Measurements from ENCODE around the gene GUCY1B1. TPM values are rescaled to one million over a fixed set of nuclear protein-coding genes. Genes with fewer than 3 reads are reported as not detected.

Gene GUCY1B1
- 17.3 TPM for polyA plus RNA-seq (ENCODE audit: insufficient read length)

DNA sequence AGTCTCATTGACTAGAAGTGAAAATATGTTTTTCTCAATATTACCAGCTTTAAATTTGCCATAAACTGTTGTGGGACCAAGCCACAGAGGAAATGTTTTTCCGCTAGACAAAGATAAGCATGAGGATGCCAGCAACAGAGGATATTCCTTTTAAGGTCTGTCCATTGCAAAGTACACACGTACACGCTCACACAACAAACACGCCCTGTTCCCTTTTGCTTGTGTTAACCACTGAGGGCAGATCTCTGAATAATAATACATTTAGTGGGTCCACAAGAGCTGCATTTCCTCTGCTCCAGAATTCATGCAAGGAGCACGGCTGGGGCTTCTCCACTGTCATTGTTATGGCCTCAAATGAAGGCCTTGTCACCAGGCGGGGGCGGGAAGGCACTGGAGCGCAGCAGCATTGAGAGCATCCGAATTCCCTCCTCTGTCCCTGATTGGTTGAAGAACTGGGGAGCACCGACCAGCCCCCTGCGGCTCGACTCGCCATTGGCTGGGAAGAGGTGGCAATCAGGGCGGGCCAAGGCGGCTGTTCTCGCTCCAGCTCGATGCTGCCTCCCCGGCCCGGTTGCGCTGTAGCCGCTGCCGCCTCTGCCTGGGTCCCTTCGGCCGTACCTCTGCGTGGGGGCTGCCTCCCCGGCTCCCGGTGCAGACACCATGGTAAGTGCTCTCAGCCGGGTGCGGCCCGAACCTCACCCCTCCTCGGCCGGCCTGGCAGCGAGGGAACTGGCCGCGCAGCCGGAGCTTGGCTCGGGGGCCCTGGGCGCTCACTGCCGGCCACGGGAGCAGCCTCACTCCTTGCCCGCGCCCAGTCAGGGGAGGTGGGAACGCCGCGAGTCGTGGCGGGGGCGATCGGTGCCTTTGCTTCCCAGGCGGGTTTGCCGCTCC, at the start of gene GUCY1B1:
GUCY1B1 (plus strand) TSS at position 541 of the 891 bp plus-strand sequence; CDS start at position 661, 120 bp downstream.
- peak; percentile 77 for DNase-seq (ENCODE audit: low read depth)

DNA sequence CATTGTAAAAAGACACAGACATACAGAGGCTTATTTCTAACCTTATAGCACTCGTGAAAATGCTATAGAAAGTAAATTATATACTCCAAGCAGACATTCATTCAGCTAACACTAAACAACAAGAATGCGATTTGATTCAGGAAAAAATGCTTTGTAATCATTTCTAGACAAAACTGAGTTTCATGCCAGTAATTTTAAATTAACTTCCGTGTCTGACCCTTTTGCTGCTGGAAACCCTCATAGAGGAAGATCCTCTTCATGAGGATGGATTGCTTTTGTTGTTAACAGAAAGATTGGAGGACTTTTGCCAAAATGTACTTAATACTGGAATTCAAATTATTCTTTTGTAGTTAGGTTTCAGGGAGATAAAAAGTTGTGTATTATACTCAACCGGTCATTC, 48.9 kb upstream of the GUCY1B1 start:
- no peak for DNase-seq (ENCODE audit: low read depth)

DNA sequence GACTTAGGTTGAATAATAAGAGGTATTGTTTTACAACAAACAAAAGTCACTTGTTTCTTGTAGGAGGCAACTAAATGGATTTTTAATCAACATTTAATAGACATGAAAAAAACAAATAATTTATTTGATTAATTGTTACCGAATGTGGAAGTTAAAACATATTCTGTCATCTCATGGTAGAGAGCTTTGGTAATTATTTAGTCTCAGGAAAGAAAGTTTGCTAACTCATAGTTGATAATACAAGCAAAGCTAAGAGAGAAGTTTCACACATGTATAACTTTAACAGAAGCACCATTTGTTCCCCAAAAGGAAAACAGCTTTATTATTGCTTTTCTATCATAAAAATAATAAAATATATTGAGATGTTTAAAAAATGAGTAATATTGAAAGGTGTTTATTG, 47.3 kb upstream of the GUCY1B1 start:
- no peak for DNase-seq (ENCODE audit: low read depth)

DNA sequence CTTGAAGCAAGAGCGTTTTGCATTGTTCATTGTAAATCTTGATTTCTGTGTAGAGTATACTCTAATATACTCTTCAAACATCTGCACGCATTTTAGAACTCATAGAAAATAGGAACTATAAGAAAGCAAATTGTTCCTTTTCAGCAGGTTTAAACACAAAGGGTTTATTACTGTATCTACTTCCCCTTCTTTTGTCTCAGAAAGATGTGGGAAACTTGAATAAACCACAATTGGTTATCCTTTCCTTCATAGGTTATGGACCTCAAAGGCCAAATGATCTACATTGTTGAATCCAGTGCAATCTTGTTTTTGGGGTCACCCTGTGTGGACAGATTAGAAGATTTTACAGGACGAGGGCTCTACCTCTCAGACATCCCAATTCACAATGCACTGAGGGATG, 46.0 kb upstream of the GUCY1B1 start:
- DNase-seq (ENCODE audit: low read depth), result no peak

DNA sequence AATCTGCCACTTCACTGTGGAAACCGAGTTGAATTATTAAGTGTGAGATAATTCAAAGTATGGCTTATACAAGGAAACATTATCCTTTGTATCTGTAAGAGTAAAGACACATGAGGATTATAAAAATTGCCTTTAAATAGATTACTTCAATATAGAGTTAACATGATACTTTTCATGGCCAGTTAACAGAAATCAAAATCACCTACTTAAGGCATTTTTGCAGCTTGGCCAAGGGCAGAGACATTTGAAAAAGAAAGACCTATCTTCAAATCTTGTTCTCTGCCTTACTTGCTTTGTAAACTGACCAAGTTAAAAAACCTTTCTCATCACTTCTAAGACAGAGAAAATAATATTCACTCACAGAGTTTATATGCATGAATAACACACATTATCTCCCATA, 44.9 kb upstream of the GUCY1B1 start:
- no peak for DNase-seq (ENCODE audit: low read depth)

DNA sequence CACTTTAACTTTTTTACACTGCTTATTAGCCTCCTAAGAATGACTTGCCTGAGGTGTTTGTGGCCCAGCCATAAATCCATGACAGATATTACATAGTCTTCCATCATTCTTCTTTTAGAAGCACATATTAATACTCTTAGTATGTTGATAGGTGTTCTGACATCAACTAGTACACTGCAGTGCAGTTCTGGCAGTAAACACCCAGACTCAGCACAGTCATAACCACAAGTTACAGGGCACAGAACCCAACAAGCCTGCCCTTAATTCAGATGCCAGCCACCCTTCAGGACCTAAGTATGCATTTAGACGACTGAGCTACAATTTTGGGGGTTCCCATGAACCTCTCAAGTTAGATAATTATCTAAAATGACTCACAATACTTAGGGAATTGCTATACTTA, 36.5 kb upstream of the GUCY1B1 start:
- DNase-seq (ENCODE audit: low read depth), result no peak

DNA sequence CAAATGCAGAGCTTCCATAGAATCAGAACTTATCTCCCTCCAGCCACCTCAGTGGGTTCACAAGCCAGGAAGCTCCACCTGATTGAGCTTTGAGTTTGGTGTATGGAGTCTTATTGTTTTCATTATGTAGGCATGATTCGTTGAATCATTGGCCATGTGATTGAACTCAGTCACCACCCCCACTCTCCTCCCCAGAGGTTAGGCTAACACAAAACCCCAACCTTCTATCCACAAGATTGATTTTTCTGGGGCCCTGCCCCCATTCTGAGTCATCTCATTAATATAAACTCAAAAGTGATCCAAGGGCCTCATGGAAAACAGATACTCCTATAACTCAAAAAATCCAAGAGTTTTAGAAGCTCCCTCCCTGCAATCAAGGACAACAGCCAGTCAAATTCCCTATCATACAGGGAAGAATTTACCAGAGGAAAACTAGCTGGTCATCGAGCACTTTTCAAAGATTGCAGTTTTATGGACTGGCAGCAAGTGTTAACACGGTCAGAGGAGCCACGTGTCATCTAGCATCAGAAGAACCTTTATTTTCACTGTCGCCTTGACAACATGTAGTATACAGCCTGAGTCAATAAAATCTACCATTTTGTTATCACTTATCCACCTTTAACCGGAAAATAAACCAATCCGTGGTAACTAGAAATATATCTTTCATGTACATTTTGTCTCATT, 35.9 kb upstream of the GUCY1B1 start:
- no peak for DNase-seq (ENCODE audit: low read depth)

DNA sequence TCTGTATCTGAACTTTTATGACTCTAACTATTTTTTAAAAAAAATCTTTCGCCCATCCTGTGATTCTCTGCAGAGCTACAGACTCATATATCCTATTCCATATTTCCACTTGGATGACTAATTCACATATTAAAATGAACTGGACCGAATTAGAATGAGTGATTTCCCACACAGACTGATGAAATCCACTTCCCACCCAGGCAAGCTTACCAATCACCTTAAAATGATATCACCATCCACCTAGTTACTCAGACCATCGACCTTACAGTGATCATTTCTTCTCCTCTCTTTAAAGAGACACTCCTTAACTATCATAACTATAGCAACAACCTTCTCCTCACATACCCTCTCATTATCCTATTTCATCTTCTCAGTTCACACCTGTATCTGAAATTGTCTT, 34.1 kb upstream of the GUCY1B1 start:
- no peak for DNase-seq (ENCODE audit: low read depth)

DNA sequence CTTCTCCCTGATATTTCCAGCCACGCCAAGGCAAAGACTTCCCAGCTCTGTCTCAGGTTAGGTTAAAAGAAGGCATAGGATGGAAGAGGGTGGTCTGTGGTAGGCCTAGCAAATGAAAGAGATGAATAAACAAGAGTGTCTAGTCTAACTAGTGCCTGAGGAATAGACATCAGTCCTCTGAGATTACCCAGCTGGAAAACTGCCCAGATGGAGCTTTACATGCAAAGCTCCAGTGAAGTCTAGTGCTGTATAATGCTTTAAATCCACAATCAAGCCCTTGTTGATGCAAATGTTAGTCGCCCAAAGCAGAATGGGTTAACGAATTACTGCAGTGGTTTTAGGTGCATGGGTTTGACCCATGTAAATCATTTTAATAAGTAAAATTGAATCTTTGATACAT, 24.8 kb upstream of the GUCY1B1 start:
- no peak for DNase-seq (ENCODE audit: low read depth)

DNA sequence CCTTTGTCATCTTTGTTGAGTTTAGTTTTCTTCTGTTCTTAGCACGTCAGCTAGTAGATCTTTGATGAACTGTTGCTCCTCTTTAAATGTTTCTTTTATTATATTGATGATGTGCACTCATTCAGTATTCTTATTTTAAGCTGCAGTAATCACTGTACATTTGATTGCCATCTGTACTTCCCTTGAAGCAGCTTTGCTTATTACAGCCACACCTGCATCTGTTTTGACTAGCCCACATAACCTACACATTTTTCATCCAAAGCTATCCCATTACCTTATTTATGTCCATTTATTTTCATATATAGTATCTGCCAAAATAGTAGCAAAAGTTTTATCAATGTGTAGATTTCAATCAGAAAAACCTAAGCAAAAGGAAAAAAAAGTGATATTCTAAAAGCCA, 23.9 kb upstream of the GUCY1B1 start:
- no peak for DNase-seq (ENCODE audit: low read depth)

DNA sequence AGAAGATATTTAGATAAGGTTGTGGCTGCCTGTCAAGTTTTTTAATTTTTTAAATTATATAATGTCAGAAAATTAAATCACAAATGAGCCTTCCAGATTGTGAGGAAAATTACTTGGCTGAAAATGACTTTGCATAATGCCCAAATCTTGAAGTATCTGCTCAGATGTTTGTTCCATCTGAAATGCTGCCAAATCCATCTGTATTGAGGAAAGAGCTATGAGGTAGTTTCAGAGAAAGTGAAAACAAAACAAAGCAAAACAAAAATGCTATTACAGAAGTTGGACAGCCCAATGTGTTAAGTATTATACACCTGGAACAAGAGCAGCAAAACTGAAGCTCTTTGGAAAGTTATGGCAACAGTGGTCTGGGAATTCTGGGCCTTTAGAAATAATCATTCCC, 23.3 kb upstream of the GUCY1B1 start:
- DNase-seq (ENCODE audit: low read depth), result no peak

DNA sequence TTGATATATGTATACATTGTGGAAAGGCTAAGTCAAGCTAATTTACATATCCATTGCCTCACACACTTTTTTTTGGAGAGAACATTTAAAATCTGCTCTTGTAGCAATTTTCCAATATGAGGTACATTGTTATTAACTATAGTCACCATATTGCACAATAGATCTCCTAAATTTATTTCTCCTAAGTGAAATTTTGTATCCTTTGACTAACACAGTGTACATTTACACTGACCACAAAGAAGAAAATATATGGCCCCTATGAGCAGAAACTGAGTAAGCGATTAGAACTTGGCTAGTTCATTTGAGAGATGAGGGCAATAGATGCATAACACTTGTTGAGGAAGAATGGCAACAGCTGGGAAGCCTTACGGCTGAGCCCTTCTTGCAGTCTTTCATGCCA, 20.3 kb upstream of the GUCY1B1 start:
- DNase-seq (ENCODE audit: low read depth), result no peak

DNA sequence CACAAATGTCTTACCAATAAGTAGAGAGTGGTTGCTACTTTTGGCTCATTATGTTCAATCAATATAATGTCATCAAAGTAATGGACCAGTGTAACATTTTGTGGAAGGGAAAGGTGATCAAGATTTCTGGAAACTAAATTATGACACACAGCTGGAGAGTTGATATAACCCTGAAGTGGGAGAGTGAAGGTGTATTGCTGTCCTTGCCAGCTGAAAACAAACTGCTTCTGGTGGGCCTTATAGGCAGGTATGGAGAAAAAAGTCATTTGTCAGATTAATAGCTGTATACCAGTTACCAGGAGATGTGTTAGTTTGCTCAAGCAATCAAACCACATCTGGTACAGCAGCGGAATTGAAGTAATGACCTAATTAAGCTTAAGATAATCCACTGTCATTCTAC, 17.3 kb upstream of the GUCY1B1 start:
- DNase-seq (ENCODE audit: low read depth), result no peak

DNA sequence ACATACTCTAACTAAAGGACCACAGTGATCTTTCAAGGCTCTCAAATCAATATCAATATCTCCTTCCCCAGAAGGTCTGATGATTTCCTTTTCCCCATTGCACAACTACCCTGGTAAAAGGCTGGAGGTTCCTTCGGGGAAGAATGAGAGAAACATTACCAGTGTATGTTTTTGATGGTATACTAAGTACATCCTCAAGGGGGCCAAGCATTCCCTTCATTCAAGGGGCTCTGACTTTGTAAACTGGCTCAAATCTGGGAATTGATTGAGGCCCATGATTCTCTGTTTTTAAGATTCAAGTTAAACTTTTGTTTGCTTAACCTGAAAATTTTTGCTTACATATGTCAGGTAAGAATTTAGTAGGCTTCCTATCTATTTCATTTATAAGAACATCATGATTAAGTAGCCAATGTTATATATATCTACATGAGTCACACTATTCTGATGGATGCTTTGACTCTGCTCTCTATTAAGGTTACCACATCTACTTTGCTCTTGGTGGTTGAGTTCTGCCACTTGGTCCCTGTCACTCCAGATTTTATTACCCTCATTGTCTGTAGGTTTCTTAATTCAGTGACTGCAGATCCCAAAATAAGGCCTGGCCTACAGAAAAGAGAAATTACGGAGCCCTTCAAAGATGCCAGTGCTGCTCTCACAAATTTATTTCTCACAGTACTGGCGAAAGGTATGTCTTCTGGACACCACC, 16.4 kb upstream of the GUCY1B1 start:
- no peak for DNase-seq (ENCODE audit: low read depth)

DNA sequence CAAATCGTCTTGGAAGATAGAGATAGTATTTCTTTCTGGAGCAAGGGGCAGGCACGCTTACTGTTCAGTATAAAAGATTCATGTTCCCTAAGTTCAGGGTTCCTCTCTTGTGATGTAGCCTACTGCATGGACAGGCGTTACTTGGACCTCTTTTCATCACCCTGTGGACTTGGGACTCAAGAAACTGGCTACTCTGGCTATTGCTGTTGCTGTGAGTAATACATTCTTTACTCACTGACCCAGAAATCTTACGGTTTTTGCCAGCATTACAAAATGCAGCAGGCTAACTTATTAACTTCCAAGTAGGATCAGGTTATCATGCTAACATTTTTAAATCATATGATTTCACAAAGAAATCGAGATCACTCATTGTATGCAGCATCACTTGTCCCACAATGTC, 12.8 kb upstream of the GUCY1B1 start:
- no peak for DNase-seq (ENCODE audit: low read depth)

DNA sequence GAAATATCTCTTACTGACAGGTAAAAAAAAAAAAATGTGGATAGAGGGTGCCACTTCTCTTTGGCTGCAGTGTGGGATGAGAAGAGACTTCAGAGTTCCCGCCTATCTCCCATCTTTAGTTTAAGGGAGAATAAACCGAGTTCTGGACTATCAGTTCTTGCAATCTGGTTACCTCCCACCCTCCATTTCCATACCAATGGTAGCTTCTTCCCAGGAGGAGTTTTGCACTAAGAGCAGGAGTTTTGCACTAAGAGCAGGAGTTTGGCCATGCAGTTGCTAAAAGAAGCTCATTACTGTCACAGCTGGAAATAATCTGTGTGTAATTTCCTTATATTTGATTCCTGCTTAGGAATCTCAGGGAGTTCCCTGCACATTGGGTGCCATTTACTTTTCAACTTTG, 10.8 kb upstream of the GUCY1B1 start:
- no peak for DNase-seq (ENCODE audit: low read depth)

DNA sequence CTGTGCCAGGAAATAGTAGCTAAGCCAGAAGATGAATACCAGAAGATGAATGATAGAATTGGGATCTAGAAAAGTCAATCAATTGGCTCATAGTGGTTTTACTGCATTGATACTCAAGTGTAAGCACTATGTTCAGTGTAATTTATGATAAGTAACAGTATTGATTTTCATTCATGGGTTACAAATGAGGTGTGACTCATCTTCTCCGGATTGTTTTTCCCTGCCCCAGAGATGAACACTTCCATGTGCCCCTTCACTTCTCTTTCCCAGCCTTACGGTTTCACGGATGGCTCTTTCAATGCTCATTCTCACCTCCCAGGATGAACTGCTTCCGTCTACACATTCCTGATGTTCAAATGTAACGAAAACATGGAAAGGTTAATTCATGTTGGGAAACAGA, 9.8 kb upstream of the GUCY1B1 start:
- DNase-seq (ENCODE audit: low read depth), result no peak

DNA sequence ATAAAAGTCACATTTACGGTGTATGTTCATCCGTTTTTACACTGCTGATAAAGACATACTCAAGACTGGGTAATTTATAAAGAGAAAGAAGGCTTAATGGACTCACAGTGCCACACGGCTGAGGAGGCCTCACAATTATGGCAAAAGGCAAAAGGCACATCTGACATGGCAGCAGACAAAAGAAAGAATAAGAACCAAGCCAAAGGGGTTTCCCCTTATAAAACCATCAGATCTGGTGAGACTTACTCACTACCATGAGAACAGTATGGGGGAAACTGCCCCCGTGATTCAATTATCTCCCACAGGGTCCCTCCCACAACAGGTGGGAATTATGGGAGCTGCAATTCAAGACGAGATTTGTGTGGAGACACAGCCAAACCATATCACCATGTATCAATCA, 7.3 kb upstream of the GUCY1B1 start:
- no peak for DNase-seq (ENCODE audit: low read depth)

DNA sequence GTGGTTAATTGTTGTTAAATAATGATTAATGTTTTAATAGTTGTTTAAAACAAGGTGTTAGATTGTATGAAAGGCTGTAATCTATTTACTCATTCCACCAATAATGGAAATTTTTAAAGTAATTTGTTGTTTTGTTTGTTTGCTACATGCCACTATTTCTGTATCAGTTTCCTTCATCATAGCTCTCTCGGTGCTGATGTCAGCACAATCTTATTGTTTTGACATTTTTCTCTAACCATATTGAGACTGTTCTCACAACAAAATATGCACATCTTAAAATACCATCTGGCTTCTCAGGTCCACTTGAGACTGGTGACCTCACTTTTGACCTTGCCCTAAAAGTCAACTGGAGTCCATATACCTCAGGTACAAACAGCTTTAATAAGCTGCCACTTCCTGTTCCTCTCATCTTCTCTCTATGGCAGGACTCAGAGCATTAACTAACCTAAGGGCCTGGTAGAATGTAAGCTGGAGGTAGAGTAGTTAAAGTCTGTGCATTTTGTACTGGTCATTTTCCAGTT, 1.0 kb upstream of the GUCY1B1 start:
- DNase-seq (ENCODE audit: low read depth), result no peak

DNA sequence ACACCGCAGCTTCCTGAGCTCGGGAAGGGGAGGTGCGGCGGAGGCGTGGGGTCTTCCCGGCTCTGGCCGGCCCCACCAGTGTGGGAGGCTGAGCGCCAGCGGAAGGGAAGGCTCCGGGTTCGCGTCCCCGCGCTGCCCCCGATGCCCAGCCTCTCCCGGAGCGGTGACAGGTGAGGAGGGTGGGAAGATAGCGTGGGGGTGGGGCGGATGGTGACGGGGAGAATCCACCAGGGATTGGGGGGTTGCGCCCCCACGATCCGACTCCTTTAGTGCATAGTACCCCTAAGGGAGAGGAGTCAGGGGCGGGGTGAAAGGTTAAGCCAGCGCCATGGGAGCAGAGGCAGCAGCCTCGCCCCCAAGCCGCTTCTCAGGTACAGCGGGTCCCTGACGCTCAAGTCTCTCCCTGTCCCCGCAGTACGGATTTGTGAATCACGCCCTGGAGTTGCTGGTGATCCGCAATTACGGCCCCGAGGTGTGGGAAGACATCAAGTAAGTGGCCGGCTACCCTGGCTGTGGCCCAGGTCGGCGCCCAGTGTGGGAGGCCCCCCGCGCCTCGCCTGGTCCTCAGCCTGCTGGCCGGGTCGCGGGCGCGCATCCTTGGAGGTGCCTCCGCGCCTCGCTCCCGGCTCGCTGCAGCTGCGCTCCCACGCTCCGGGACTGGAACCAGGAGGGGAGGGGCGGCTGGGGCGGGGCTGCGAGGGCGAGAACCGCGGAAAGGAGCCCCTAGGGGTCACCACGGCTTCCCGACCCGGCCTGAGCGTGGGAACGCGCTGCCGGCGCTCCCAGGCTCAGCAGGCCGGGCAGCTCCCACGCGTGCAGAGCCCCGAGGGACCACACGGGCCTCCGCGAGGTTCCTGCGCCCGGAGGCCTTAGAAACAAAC, 791 bp downstream of the GUCY1B1 start:
- DNase-seq (ENCODE audit: low read depth), result no peak

DNA sequence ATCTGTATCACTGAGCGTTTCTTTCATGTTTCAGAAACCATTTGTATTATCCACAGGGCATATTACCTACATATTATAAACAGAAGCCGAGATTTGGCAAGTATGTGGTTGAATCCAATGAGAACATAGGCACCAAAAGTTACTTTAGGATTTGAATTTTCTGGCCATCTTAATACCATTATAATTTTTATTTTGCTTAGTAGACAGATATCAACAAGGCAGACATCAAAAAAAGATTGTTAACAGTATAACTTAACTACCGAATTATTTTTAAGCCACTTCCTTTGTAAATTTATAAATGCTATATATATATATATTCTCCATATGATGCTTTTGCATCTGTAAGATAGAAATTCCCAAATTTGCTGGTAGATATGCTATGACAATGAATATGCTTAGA, 2.2 kb downstream of the GUCY1B1 start:
- DNase-seq (ENCODE audit: low read depth), result no peak

All from forelimb muscle (tissue), 1 donor.